Measurements from ENCODE around the gene LRMDA. TPM values are rescaled to one million over a fixed set of nuclear protein-coding genes. Genes with fewer than 3 reads are reported as not detected.

Gene LRMDA
- total RNA-seq, 3 donors from 2014 or later: not detected

- no peaks in the 10 kb centered on the region for H3K36me3 Mint-ChIP-seq (ENCODE audit: insufficient read depth)
- H3K9me3 Mint-ChIP-seq: no peaks in the 10 kb centered on the region
- ATAC-seq (no peak), DNase-seq (no peak)
- H3K27me3 Mint-ChIP-seq (ENCODE audit: low read depth): peaks cover 11% of the 10 kb centered on the region
- no peak overlapping the region for H3K4me3 Mint-ChIP-seq
- no peaks in the 10 kb centered on the region for H3K4me1 Mint-ChIP-seq (ENCODE audit: low read depth)
Measured at GRCh38 chr10:75806186-75806585, 374.8 kb downstream of the LRMDA start.

GRCh38 chr10:75807456-75807855 is 376.0 kb downstream of the LRMDA start:
- Mint-ChIP-seq H3K36me3 (ENCODE audit: insufficient read depth) (no peaks in the 10 kb centered on the region), H3K27me3 (ENCODE audit: low read depth) (peaks cover 11% of the 10 kb centered on the region), H3K9me3 (no peaks in the 10 kb centered on the region), H3K4me1 (ENCODE audit: low read depth) (no peaks in the 10 kb centered on the region), H3K4me3 (no peak overlapping the region)
- DNase-seq (no peak), ATAC-seq (no peak)

DNA sequence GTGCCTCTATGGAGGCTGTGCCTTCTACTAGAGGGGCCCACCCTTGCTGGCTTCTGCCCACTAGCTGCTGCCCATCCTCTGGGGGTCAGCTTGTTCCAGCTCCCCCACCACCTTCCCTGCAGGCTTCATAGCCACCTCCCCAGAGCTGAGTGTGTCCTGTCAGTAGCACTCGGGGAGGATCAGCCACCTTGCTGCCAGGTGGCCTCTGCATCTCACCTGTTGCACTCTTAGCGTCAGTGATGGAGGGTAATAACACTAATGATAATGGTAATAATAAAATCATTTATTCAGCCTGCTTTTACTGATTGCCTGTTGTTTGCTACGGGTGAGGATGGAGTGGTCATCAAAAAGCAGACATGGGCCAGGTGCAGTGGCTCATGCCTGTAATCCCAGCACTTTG is 377.6 kb downstream of the LRMDA start:
- no peaks in the 10 kb centered on the region for H3K9me3 Mint-ChIP-seq
- no peak for DNase-seq
- H3K4me3 Mint-ChIP-seq: no peak overlapping the region
- no peaks in the 10 kb centered on the region for H3K36me3 Mint-ChIP-seq (ENCODE audit: insufficient read depth)
- H3K4me1 Mint-ChIP-seq (ENCODE audit: low read depth): no peaks in the 10 kb centered on the region
- H3K27me3 Mint-ChIP-seq (ENCODE audit: low read depth): peaks cover 7% of the 10 kb centered on the region
- ATAC-seq: no peak

DNA sequence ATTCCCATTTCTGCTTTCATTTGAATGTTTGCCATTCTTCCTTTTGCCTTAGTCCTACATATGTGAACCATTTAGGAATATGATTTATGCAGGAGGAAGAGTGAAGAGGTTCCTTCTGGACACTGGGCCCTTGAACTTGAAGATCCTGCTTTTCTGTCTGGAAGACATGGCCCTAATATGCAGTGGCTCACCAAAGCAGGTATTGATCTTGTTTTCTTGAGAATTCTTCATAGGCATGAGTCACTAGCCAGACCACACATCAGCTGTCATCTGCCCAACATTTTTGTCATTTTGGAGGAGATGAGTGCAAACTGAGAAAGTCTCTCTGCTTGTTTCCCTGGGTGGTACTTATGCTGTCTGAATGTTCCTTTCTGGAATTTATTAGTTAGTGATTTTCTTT is 382.6 kb downstream of the LRMDA start:
- Mint-ChIP-seq H3K36me3 (ENCODE audit: insufficient read depth) (no peaks in the 10 kb centered on the region), H3K27me3 (ENCODE audit: low read depth) (peaks cover 13% of the 10 kb centered on the region), H3K9me3 (no peaks in the 10 kb centered on the region), H3K4me3 (no peak overlapping the region), H3K4me1 (ENCODE audit: low read depth) (no peaks in the 10 kb centered on the region)
- ATAC-seq (no peak), DNase-seq (no peak)

DNA sequence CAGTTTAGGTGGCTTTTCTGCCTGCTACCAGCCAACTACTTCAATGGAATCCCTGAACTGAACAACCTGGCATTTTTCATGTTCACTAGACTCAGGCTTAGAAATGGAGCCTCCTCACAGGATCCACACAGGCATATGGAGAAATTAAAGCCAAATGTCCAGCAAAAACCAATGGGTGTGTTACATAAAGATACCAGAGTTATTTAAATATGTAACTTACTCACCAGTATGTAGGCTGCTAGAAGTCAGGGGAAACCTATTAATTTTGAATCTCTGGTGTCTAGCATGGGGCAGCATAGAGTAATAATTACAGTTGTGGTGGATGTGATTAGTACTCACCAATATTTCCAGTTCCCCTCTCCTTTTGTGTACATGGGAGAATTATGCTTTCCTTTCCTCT is 383.6 kb downstream of the LRMDA start:
- Mint-ChIP-seq H3K9me3 (no peaks in the 10 kb centered on the region), H3K4me3 (no peak overlapping the region), H3K36me3 (ENCODE audit: insufficient read depth) (no peaks in the 10 kb centered on the region), H3K27me3 (ENCODE audit: low read depth) (peaks cover 13% of the 10 kb centered on the region), H3K4me1 (ENCODE audit: low read depth) (no peaks in the 10 kb centered on the region)
- ATAC-seq (no peak), DNase-seq (no peak)

DNA sequence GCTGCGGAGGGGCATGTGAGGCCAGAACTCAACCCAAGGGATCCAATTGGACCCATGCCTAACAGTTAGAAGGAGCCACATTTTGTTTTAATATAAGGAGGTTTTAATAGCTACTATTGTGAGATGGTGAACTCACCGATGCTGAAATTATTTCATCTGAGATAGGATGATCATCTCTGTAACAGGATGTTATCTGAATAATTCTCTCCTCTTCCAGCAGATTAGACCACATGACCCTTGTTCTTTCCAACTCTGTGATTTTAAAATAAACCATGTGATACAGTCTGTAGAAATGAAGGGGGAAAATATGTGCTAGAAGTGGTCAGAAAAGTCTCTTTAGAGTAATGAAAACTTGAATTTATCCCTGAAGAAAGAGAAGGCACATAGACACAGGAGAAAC is 385.8 kb downstream of the LRMDA start:
- DNase-seq: no peak
- Mint-ChIP-seq H3K9me3 (no peaks in the 10 kb centered on the region), H3K4me1 (ENCODE audit: low read depth) (no peaks in the 10 kb centered on the region), H3K27me3 (ENCODE audit: low read depth) (peaks cover 16% of the 10 kb centered on the region), H3K36me3 (ENCODE audit: insufficient read depth) (no peaks in the 10 kb centered on the region), H3K4me3 (no peak overlapping the region)
- ATAC-seq: no peak

- no peaks in the 10 kb centered on the region for H3K36me3 Mint-ChIP-seq (ENCODE audit: insufficient read depth)
- peaks cover 5% of the 10 kb centered on the region for H3K9me3 Mint-ChIP-seq
- H3K27me3 Mint-ChIP-seq (ENCODE audit: low read depth): peaks cover 14% of the 10 kb centered on the region
- ATAC-seq: no peak
- no peaks in the 10 kb centered on the region for H3K4me1 Mint-ChIP-seq (ENCODE audit: low read depth)
- no peak overlapping the region for H3K4me3 Mint-ChIP-seq
- no peak for DNase-seq
Measured at GRCh38 chr10:75818552-75818951, 387.1 kb downstream of the LRMDA start.

DNA sequence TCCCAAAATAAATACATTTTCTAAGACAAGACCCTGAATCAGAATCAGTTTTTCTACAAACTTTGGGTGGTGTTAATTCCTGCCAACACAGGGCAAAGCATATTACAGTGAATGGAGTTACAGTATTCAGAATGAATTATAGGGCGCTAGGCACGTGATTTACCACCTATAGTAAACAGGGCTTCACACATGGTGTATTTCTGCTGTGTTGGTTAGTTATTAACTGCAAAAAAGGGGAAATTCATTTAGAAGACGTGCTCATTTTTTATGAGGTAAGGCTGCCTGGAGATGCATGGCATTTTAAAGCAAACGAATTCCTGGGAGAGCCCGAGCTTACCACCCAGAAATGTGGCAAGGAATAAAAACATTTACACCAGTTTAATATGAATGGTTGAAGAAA is 393.8 kb downstream of the LRMDA start:
- ATAC-seq (no peak), DNase-seq (no peak)
- Mint-ChIP-seq H3K9me3 (peaks cover 5% of the 10 kb centered on the region), H3K4me3 (no peak overlapping the region), H3K4me1 (ENCODE audit: low read depth) (no peaks in the 10 kb centered on the region), H3K27me3 (ENCODE audit: low read depth) (peaks cover 2% of the 10 kb centered on the region), H3K36me3 (ENCODE audit: insufficient read depth) (no peaks in the 10 kb centered on the region)

DNA sequence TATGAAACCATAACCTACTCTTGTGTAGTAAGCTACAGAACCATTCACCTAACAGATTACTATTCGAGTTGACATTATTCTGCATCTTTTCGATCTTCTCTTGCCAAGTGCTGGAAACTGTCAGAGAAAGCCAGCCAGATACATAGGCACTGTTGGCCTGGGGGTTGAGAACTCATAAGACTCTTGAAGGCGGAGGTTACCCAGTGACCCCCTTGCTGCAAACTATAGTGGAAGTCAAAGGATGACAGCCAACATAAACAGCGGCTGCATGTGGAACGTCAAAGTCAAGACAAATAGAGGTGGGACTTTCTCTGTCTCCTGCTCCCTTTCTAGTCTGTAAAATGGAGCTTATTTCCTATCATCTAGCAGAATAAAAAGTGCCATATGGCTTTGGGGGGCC is 394.2 kb downstream of the LRMDA start:
- no peaks in the 10 kb centered on the region for H3K27me3 Mint-ChIP-seq (ENCODE audit: low read depth)
- H3K9me3 Mint-ChIP-seq: peaks cover 5% of the 10 kb centered on the region
- no peaks in the 10 kb centered on the region for H3K4me1 Mint-ChIP-seq (ENCODE audit: low read depth)
- no peak overlapping the region for H3K4me3 Mint-ChIP-seq
- H3K36me3 Mint-ChIP-seq (ENCODE audit: insufficient read depth): no peaks in the 10 kb centered on the region
- ATAC-seq: no peak
- no peak for DNase-seq

DNA sequence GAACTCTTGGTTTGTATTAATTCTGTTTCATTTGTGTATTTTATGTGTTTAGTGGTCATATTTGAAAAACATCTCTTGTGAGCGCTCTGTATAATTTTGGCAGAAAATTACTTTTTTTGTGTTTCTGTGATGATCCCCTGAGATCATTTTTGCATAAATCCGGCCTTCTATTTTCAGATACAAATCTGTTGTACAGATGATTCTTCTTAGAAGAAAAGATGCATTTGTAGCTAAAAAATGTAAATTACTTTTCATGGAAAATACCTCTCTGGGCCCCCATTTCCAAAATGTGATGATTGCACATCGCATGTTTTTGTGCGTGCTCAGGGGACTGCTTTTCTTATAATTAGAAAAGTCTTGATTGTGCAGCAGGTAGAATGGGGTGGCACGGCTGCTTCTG is 395.4 kb downstream of the LRMDA start:
- H3K9me3 Mint-ChIP-seq: peaks cover 5% of the 10 kb centered on the region
- DNase-seq: no peak
- no peak overlapping the region for H3K4me3 Mint-ChIP-seq
- H3K36me3 Mint-ChIP-seq (ENCODE audit: insufficient read depth): no peaks in the 10 kb centered on the region
- H3K27me3 Mint-ChIP-seq (ENCODE audit: low read depth): no peaks in the 10 kb centered on the region
- ATAC-seq: no peak
- no peaks in the 10 kb centered on the region for H3K4me1 Mint-ChIP-seq (ENCODE audit: low read depth)

DNA sequence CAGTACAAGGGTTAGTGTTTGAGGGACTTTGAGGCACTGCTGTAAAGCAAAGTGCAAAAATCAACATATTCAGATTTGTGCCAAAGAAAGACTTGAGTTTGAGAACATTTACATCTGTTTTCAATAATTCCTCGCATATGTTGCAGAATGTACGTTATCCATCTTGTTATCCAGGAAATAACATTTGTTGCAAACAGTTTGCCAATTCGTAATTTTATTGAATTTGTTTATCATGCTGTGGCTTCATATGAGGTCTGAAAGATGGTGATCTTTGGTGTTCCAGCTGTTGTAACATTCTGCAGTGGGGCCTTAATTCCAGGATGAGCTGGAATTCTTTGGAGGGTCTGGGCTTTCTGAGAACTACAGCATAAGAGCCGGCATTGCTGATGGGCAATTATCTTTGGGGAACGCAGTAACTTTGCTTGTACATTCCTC is 396.2 kb downstream of the LRMDA start:
- Mint-ChIP-seq H3K27me3 (ENCODE audit: low read depth) (no peaks in the 10 kb centered on the region), H3K4me1 (ENCODE audit: low read depth) (no peaks in the 10 kb centered on the region), H3K36me3 (ENCODE audit: insufficient read depth) (no peaks in the 10 kb centered on the region), H3K4me3 (no peak overlapping the region), H3K9me3 (peaks cover 5% of the 10 kb centered on the region)
- no peak for DNase-seq
- no peak for ATAC-seq

DNA sequence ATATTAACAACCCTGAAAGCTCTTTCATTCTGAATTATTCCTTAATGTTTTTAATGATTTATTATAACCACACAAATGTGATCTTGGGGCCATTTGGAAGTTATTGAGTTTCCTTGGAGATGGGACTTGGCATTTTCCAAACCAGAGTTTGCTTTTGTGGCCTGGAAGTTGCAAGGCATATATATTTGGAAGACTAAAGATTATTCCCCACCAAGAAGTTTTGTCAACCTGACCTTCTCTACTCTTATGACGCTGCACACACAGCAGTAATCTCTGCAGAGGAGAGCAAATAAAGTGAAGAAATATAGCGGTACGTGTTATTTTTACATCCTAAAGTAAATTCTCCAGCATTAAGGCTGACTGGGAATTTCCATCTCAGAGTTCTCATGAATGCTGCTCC is 397.0 kb downstream of the LRMDA start:
- no peaks in the 10 kb centered on the region for H3K9me3 Mint-ChIP-seq
- H3K4me1 Mint-ChIP-seq (ENCODE audit: low read depth): no peaks in the 10 kb centered on the region
- DNase-seq (no peak), ATAC-seq (no peak)
- H3K4me3 Mint-ChIP-seq: no peak overlapping the region
- no peaks in the 10 kb centered on the region for H3K27me3 Mint-ChIP-seq (ENCODE audit: low read depth)
- H3K36me3 Mint-ChIP-seq (ENCODE audit: insufficient read depth): no peaks in the 10 kb centered on the region

DNA sequence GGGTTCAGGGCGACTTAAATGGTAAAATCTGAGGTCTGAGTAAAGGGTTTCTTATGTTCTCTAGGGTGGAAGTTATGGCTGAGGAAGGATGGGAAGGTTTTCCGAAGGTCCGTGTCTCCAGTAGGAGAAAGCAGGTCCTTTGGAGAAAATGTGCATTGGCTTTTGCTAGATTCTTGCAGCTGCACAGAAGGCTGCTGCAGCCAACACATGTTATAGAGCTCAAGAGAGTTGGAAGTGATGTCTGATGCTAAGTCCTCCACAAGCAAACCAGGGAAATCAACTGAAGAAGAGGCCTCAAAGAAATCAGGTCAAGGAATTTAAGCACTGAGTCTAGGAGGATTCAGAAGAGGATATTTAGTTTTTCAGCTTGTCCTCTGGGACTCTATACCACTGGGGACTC is 404.6 kb downstream of the LRMDA start:
- Mint-ChIP-seq H3K9me3 (no peaks in the 10 kb centered on the region), H3K36me3 (ENCODE audit: insufficient read depth) (no peaks in the 10 kb centered on the region), H3K4me3 (no peak overlapping the region), H3K27me3 (ENCODE audit: low read depth) (peaks cover 2% of the 10 kb centered on the region), H3K4me1 (ENCODE audit: low read depth) (no peaks in the 10 kb centered on the region)
- ATAC-seq: no peak
- DNase-seq: no peak

DNA sequence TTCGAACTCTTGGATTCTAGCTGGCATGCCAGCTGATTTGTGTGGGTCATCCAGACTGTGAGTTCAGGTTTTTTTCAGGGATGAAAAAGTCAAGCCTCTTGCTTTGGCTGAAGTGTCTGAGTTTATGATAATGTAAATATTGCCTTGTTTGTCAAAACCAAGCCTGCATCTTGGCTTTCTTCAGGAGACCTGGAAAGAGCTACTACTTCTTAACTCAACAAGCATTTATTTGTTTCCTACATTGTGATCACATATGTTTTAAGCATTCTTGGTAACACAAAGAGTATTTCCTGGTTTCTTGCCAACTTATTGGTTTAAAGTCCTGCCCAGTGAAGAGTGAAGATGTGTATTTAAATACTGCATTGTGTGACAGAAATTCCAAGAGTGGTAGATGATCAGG is 407.1 kb downstream of the LRMDA start:
- Mint-ChIP-seq H3K36me3 (ENCODE audit: insufficient read depth) (no peaks in the 10 kb centered on the region), H3K27me3 (ENCODE audit: low read depth) (peaks cover 5% of the 10 kb centered on the region), H3K4me1 (ENCODE audit: low read depth) (no peaks in the 10 kb centered on the region), H3K9me3 (no peaks in the 10 kb centered on the region), H3K4me3 (no peak overlapping the region)
- no peak for DNase-seq
- ATAC-seq: no peak

GRCh38 chr10:75839020-75839419 is 407.6 kb downstream of the LRMDA start:
- Mint-ChIP-seq H3K27me3 (ENCODE audit: low read depth) (peaks cover 5% of the 10 kb centered on the region), H3K9me3 (no peaks in the 10 kb centered on the region), H3K4me1 (ENCODE audit: low read depth) (no peaks in the 10 kb centered on the region), H3K4me3 (no peak overlapping the region), H3K36me3 (ENCODE audit: insufficient read depth) (no peaks in the 10 kb centered on the region)
- no peak for DNase-seq
- no peak for ATAC-seq

GRCh38 chr10:75841266-75841665 is 409.8 kb downstream of the LRMDA start:
- ATAC-seq (no peak), DNase-seq (no peak)
- Mint-ChIP-seq H3K4me3 (no peak overlapping the region), H3K36me3 (ENCODE audit: insufficient read depth) (no peaks in the 10 kb centered on the region), H3K27me3 (ENCODE audit: low read depth) (peaks cover 3% of the 10 kb centered on the region), H3K4me1 (ENCODE audit: low read depth) (no peaks in the 10 kb centered on the region), H3K9me3 (no peaks in the 10 kb centered on the region)

All from activated T-cell treated with anti-CD3 and anti-CD28 coated beads, Interleukin-2, amount 50 U/mL, for 4 hours (primary cell).